ENCODE results near the gene EMX2. TPM values are rescaled to one million over a fixed set of nuclear protein-coding genes. Genes with fewer than 3 reads are reported as not detected.
A peak's percentile ranks its signal among the peaks of the same experiment; 100 is the strongest.

The EMX2 gene
- total RNA-seq, 2 experiments from 2014 or later: not detected

DNA sequence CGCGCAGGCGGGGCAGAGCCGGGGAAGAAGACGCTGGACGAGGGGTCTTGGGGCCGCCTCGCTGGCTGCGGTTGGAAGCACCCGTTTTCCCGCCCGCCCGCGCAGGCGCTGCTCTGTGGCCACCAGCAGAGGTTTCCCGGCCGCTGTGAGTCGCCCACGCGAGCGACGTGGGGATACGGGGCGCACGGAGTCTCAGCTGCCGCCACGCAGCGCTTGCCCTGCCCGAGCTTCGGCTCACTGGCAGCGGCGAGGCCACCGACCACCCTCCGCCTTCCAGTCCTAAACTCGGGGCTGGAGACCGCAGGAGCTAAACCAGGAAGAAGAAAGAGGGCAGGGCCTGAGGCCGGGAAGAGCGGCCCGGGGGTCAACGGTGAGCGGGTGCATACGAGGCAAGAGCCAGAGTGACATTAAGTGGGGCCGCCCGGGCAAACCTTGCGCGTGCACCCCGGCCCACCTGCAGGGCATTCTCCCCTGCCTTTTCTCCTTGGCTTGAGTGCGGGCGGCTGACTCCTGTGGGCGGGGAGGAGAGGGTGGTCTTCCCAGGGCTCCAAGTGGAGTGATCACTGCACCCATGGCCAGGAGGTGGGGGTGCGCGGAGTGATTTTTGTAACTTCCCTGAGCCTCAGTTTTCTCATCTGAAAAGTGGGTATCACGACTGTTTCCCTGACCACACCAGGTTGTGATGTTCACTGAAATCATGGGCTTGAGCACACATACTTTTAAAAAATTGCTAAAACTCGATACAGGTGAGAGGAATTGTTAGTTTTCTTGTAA is 7.1 kb upstream of the EMX2 start:
- no peak for ATAC-seq (ENCODE audit: low read depth)
- POLR2A ChIA-PET: no interaction called here
- no peak overlapping the region for H3K4me3 Mint-ChIP-seq

DNA sequence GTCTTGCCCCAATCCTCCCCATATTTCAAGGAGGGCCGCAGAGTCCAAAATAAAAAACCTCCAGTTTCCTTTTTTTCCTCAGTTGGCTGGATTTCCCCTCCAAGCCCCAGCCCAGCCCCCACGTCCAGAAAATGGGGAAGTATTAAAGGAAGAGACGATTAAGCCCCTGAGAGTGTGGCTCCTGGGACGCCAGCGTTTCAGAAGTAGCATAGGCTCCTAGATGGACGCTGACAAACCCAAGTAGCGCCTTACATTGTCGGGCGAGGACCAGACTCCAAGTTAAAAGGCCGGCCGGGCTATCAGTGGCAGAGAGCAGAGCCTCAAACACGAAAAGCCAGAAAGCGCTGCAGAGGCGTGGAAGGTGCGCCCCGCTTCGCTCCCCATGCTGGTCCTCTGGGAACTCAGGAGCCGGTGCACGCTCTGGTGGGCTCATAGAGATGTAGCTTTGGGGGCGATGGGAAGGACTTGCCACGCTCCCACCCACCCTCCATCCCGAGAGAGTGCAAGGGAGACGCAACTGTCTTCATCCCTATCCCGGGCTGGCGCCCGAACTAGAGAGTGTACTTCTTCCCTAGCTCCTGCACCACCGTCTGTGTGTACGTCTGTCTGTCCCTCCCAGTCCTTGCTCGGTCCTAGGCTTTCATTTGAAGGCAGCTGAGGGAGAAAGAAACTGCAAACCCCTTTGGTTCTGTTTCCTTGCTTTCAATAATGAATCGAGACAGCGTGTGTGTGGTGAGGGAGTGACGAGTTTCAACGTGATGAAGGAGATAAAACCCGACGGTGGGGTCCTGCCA is 6.3 kb upstream of the EMX2 start:
- Mint-ChIP-seq H3K4me3 (no peak overlapping the region), H3K27ac (no peak overlapping the region)

More for the DNA sequence above, 7.1 kb upstream of the EMX2 start:
- DNase-seq: no peak
- H3K27me3 Mint-ChIP-seq: peaks cover 87% of the 10 kb centered on the region
- H3K9me3 Mint-ChIP-seq: no peaks in the 10 kb centered on the region
- H3K27ac Mint-ChIP-seq: no peak overlapping the region
- no peaks in the 10 kb centered on the region for H3K36me3 Mint-ChIP-seq
- H3K4me1 Mint-ChIP-seq: peaks cover 3% of the 10 kb centered on the region

DNA sequence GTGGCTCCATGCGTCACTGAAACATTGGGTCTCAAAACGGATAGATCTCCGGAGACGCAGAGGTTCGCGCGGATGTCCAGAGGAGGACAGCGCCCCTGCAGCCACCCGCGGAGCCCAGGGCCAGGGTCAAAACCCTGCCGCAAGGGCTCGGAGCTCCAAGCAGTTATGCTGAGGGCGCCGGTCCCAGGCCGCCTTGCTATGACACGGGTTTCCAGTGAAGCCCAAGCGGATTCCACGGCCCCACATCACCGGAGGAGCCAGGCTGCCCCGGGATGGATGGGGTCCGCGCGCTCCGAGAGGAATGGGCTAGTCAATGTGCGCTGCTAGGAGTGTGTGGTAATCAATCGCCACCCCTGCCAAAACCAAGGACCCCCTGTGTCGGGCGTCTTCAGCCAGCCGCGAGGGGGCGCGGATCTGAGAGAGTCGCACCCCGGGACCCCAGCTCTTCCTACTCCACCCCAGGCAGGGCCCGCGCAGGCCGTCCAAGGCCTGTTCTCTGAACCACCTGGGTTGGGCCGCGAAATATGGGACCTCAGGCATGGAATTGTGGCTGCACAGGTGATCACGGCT is 5.6 kb upstream of the EMX2 start:
- Mint-ChIP-seq H3K36me3 (peaks cover 1% of the 10 kb centered on the region), H3K27ac (no peak overlapping the region), H3K4me1 (peaks cover 5% of the 10 kb centered on the region), H3K27me3 (peaks cover 85% of the 10 kb centered on the region), H3K9me3 (no peaks in the 10 kb centered on the region), H3K4me3 (no peak overlapping the region)
- DNase-seq (no peak), ATAC-seq (ENCODE audit: low read depth) (no peak)
- POLR2A ChIA-PET: no interaction called here

More for the DNA sequence above, 6.3 kb upstream of the EMX2 start:
- H3K27me3 Mint-ChIP-seq: peaks cover 87% of the 10 kb centered on the region
- H3K4me1 Mint-ChIP-seq: peaks cover 3% of the 10 kb centered on the region
- H3K36me3 Mint-ChIP-seq: no peaks in the 10 kb centered on the region
- POLR2A ChIA-PET: no interaction called here
- DNase-seq: no peak
- no peaks in the 10 kb centered on the region for H3K9me3 Mint-ChIP-seq
- ATAC-seq (ENCODE audit: low read depth): no peak

DNA sequence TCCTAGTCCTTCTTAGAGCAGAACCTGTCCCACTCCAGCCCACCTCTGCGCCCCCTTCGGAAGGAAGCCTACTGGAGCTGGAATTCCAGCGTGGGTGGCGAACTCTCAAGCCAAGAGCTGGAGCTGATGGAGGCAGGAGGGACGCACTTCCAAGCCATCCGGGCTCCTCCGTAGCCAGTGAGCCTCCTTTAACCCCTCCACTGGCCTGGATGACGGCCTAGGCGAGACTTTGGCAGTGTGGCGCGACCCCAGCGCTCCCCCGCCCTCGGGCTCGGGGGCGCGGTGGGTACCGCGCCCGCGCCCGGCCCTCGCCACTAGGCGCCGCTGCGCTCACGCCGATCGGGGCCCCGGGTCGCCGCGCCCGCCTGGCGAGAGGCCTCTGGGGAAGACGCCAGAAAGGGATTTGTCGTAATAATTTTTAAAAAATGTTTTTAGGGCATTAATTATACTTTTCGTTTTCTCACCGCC is 5.1 kb upstream of the EMX2 start:
- DNase-seq: peak; percentile 65
- Mint-ChIP-seq H3K9me3 (no peaks in the 10 kb centered on the region), H3K36me3 (peaks cover 1% of the 10 kb centered on the region), H3K4me3 (no peak overlapping the region), H3K27ac (no peak overlapping the region), H3K27me3 (peaks cover 85% of the 10 kb centered on the region), H3K4me1 (peaks cover 5% of the 10 kb centered on the region)
- POLR2A ChIA-PET: no interaction called here
- no peak for ATAC-seq (ENCODE audit: low read depth)

DNA sequence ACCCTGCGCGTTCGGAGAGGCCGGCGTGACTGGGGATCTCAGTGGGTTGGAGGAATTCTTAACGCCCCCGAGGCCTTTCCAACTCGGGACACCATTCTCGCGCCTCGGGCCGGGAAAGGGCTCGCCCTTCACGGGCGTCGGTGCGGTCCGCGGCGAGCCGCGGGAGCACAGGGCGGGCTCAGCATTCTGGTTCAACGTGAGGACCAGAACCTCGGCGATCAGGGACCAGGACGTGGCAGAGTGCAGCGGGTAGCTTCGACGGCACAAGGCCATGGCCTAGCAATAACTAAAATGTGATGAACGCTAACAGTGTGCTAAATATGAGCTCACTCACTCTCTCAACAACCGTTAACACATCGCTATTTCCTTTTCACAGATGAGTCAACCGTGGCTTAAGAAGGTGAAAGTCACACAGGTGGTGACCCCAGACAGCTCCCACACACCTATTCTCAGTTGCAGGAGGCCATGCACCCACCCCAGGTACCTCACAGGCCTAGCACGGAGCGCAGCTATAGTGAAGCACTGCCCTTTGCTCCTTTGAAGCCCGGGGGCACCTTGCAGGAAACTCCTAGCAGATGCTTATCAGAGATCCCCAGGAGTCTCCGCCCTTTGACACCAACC is 4.5 kb upstream of the EMX2 start:
- H3K4me3 Mint-ChIP-seq: no peak overlapping the region
- POLR2A ChIA-PET: no interaction called here
- ATAC-seq (ENCODE audit: low read depth) (no peak), DNase-seq (no peak)
- peaks cover 1% of the 10 kb centered on the region for H3K36me3 Mint-ChIP-seq
- H3K4me1 Mint-ChIP-seq: peaks cover 7% of the 10 kb centered on the region
- H3K9me3 Mint-ChIP-seq: no peaks in the 10 kb centered on the region
- no peak overlapping the region for H3K27ac Mint-ChIP-seq
- H3K27me3 Mint-ChIP-seq: peaks cover 82% of the 10 kb centered on the region

DNA sequence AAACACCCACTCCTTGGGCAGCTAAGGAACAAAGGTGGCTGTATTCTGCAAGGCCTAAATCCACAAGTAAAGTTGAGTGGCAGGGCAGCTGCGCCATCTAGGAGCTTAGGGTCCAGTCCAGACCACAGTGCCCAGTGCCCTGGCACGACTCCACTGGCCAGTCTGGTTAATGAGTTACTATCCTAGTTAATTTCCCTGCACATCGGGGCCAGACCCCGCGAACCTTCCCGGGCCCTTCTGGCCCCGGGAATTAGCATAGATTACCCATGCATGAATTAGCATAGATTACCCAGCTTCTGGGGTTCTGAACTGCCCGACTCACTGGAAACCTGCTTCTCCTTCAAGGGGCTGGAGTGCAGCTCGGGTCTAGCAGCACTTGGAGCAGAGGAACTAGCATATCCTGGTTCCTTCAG is 3.2 kb upstream of the EMX2 start:
- peaks cover 2% of the 10 kb centered on the region for H3K36me3 Mint-ChIP-seq
- no peak overlapping the region for H3K27ac Mint-ChIP-seq
- H3K4me1 Mint-ChIP-seq: peaks cover 5% of the 10 kb centered on the region
- H3K4me3 Mint-ChIP-seq: no peak overlapping the region
- H3K9me3 Mint-ChIP-seq: no peaks in the 10 kb centered on the region
- no peak for DNase-seq
- H3K27me3 Mint-ChIP-seq: peaks cover 81% of the 10 kb centered on the region
- POLR2A ChIA-PET: no interaction called here
- ATAC-seq (ENCODE audit: low read depth): no peak

DNA sequence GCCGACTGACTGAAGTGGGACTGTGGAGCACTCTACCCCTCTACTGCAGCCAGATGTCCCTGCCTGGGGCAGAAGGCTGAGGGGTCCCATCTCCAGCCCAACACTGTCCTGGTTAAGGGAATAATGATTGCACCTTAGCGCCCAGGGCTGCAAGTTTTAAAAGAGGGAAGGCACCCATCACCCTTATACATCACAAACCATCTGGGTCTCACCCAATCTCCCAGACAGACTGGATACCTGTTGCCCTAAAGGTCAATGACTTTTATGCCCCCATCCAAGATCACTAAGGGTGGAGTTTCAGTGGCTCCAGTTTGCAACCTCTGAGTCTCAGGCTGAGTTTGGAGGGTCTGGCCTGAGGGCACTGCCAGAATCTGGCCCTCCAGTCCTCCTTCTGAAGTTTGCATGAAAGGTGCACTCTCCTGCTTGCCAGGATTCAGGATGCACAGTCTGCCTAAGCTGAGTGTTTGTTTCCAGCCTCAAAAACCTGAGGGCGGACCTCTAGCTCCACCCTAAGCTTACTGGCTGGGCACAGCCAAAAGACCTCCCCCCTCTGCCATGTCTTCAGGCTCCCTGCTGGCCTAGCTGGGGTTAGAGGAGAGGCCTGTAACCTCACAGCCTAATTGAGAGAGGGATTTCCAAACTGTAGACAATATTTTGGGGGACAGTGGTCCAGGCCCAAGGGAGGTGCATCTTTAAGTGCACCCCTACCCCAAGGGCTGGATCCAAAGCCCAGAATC is 2.5 kb upstream of the EMX2 start:
- POLR2A ChIA-PET: no interaction called here
- DNase-seq (no peak), ATAC-seq (ENCODE audit: low read depth) (no peak)
- Mint-ChIP-seq H3K27me3 (peaks cover 87% of the 10 kb centered on the region), H3K27ac (no peak overlapping the region), H3K36me3 (peaks cover 3% of the 10 kb centered on the region), H3K9me3 (no peaks in the 10 kb centered on the region), H3K4me3 (no peak overlapping the region), H3K4me1 (peaks cover 6% of the 10 kb centered on the region)

DNA sequence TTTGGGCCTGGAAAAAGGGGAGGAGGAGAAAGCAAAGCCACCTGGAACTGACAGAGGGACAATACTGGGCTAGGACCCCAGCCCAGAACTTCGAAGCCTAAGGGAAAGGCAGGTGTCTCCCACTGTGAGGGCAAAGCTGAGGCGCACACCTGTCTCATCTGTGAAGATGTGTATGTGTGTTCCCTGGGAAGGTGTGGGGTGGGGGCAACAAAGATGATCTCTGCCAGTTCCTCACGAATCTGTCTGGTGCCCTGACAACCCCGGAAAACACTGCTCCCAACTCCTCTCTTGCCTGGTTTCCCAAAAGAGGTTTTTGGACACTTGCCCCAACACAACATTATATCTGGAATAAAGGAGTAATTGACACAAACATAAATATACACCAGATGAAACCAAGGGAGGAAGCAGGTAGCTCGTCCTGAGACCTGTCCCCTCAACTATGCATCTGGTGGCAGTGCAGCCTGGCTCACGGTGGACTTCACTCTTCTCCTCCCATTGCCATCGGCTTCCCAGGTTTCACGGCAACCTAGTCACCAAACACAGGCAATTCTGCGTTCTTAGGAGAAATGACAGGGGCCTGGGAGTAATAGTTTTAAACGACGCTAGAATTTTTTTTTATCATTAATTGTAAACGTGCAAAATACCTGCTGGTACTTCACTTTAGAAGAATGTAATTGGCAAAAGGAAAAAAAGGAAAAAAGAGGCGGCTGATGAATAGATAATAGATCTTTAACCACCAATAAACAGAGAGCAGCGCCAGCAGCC is 1.7 kb upstream of the EMX2 start:
- Mint-ChIP-seq H3K27ac (peak overlapping the region; percentile 61), H3K4me3 (no peak overlapping the region), H3K4me1 (peaks cover 6% of the 10 kb centered on the region), H3K9me3 (no peaks in the 10 kb centered on the region), H3K27me3 (peaks cover 86% of the 10 kb centered on the region), H3K36me3 (peaks cover 3% of the 10 kb centered on the region)
- ATAC-seq (ENCODE audit: low read depth): no peak
- POLR2A ChIA-PET: no interaction called here
- DNase-seq: no peak

DNA sequence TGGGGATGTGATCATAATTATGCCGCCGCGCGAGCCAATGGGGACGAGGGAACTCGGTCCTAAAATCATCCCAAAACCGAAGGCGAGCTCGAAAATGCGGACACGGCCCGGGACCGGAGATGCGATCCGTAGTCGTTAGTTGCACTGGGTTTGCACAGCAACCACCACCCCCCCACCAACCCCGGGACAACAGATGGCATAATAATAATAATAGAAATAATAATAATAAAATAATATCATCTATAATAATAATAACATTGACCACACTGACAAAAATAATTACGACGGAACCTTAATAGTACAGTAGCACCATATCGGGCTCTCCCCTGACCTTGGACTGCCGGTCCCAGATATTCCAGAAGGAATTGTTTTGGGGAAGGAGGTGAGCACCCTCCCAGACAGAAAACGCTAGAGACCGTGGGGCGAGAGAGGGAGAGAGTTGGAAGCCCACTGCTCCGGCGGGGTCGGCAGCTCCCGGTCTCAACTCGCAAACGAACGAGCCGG is 1.1 kb upstream of the EMX2 start:
- peak overlapping the region; percentile 48 for H3K4me3 Mint-ChIP-seq
- peaks cover 86% of the 10 kb centered on the region for H3K27me3 Mint-ChIP-seq
- POLR2A ChIA-PET: no interaction called here
- H3K36me3 Mint-ChIP-seq: peaks cover 3% of the 10 kb centered on the region
- ATAC-seq (ENCODE audit: low read depth) (no peak), DNase-seq (no peak)
- peaks cover 6% of the 10 kb centered on the region for H3K4me1 Mint-ChIP-seq
- peak overlapping the region; percentile 61 for H3K27ac Mint-ChIP-seq
- H3K9me3 Mint-ChIP-seq: no peaks in the 10 kb centered on the region

DNA sequence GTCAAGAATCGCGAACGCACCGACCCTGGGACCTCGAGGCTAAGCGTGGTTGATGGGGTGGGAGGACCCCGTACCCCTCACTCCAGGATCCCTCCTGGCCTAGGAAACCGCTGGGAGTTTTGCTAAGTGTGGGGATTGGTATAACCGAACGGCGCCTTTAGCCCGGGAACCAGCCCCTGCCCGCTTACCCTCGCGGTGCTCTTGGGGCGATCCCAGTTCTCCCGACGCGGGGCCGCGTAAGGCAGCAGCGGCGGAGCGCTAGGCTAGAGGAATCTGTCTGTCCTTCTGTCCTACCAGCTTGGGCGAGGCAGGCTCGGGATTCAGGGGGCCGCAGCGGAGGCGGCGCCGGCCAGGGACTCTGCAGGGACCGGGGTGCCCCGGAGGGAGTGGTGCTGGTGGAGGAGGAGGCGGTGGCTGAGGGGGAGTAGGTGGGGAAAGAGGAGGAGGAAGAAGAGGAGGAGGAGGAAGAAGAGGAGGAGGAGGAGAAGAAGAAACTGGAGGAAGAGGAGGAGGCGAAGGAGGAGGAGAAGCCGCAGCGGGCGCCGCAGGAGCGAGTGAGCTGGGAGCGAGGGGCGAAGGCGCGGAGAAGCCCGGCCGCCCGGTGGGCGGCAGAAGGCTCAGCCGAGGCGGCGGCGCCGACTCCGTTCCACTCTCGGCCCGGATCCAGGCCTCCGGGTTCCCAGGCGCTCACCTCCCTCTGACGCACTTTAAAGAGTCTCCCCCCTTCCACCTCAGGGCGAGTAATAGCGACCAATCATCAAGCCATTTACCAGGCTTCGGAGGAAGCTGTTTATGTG is 439 bp upstream of the EMX2 start:
- ATAC-seq (ENCODE audit: low read depth) (no peak), DNase-seq (peak; percentile 41)
- POLR2A ChIA-PET: no interaction called here
- H3K4me1 Mint-ChIP-seq: peaks cover 6% of the 10 kb centered on the region
- peak overlapping the region; percentile 56 for H3K27ac Mint-ChIP-seq
- H3K36me3 Mint-ChIP-seq: peaks cover 3% of the 10 kb centered on the region
- peaks cover 86% of the 10 kb centered on the region for H3K27me3 Mint-ChIP-seq
- no peaks in the 10 kb centered on the region for H3K9me3 Mint-ChIP-seq
- H3K4me3 Mint-ChIP-seq: peak overlapping the region; percentile 48

DNA sequence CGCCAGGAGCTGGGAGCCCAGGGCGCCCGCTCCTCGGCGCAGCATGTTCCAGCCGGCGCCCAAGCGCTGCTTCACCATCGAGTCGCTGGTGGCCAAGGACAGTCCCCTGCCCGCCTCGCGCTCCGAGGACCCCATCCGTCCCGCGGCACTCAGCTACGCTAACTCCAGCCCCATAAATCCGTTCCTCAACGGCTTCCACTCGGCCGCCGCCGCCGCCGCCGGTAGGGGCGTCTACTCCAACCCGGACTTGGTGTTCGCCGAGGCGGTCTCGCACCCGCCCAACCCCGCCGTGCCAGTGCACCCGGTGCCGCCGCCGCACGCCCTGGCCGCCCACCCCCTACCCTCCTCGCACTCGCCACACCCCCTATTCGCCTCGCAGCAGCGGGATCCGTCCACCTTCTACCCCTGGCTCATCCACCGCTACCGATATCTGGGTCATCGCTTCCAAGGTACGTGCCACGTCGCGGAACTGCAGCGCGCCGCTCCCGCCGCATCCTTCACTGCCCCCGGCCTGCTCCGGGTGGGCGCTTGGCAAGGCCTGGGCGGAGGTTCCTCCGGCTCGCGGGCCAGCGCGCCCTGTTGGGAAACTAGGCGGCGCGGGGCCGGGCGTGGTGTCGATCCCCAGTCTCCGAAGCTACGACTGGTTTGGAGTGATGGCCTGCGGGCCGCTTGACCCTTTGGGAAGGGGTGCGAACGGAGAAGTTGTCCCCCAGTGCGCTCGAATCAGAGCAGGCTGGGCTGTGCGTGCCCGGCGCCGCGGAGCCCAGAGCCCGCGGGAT is 868 bp downstream of the EMX2 start:
- Mint-ChIP-seq H3K27me3 (peaks cover 89% of the 10 kb centered on the region), H3K27ac (peak overlapping the region; percentile 30), H3K36me3 (peaks cover 3% of the 10 kb centered on the region), H3K4me3 (no peak overlapping the region), H3K9me3 (peaks cover 3% of the 10 kb centered on the region), H3K4me1 (peaks cover 13% of the 10 kb centered on the region)
- POLR2A ChIA-PET: no interaction called here
- DNase-seq (peak; percentile 52), ATAC-seq (ENCODE audit: low read depth) (no peak)

Measured in activated naive CD8-positive, alpha-beta T cell treated with anti-CD3 and anti-CD28 coated beads, Interleukin-2, amount 10 ng/mL, durations not matched to agents 7 days and 5 days (primary cell).